Activated CD4-positive, CD25-positive, alpha-beta regulatory T cell treated with anti-CD3 and anti-CD28 coated beads, Interleukin-2, amount 50 U/mL, for 16 hours (primary cell): Measurements from ENCODE around the gene ATP1B3.
"Not testable (repeated sequence)": the region's sequence is repeated elsewhere in the genome, so short reads cannot be mapped to it uniquely, and the experiment has no call there.

ENCODE experiments used
- DNase-seq: peaks from one replicate; pipeline ENCODE4 v3.0.0-alpha.2; 2020; ENCODE audit warnings: low read depth, low spot score

ATP1B3 gene

GRCh38 chr3:141876381-141876890 is at the start of gene ATP1B3:
Gene ATP1B3, plus strand, starts transcription at chr3:141876643. Its CDS starts 159 bp downstream, at chr3:141876802.
- peak; percentile 63 for DNase-seq

- no peak for DNase-seq
These were observed 48.0 kb upstream of the ATP1B3 start for GRCh38 chr3:141828487-141828886.

GRCh38 chr3:141828890-141829289 is 47.6 kb upstream of the ATP1B3 start:
- no peak for DNase-seq

GRCh38 chr3:141830508-141830907 is 45.9 kb upstream of the ATP1B3 start:
- DNase-seq: no peak

- no peak for DNase-seq
These were observed 42.2 kb upstream of the ATP1B3 start for GRCh38 chr3:141834292-141834691.

GRCh38 chr3:141835557-141836229 is 40.8 kb upstream of the ATP1B3 start:
- DNase-seq: no peak

- no peak for DNase-seq
These were observed 37.1 kb upstream of the ATP1B3 start for GRCh38 chr3:141839389-141839788.

GRCh38 chr3:141840737-141841544 is 35.5 kb upstream of the ATP1B3 start:
- DNase-seq: no peak

- no peak for DNase-seq
These were observed 32.3 kb upstream of the ATP1B3 start for GRCh38 chr3:141844108-141844507.

GRCh38 chr3:141844812-141845211 is 31.6 kb upstream of the ATP1B3 start:
- no peak for DNase-seq

- DNase-seq: no peak
These were observed 30.9 kb upstream of the ATP1B3 start for GRCh38 chr3:141845407-141846049.

GRCh38 chr3:141846050-141846433 is 30.4 kb upstream of the ATP1B3 start:
- DNase-seq: no peak

- DNase-seq: not testable (repeated sequence)
These were observed 28.2 kb upstream of the ATP1B3 start for GRCh38 chr3:141848159-141848748.

- DNase-seq: no peak
These were observed 27.2 kb upstream of the ATP1B3 start for GRCh38 chr3:141849056-141849815.

- DNase-seq: no peak
These were observed 25.0 kb upstream of the ATP1B3 start for GRCh38 chr3:141851411-141851810.

GRCh38 chr3:141853081-141853601 is 23.3 kb upstream of the ATP1B3 start:
- DNase-seq: no peak

- DNase-seq: no peak
These were observed 22.7 kb upstream of the ATP1B3 start for GRCh38 chr3:141853629-141854168.

- DNase-seq: no peak
These were observed 21.8 kb upstream of the ATP1B3 start for GRCh38 chr3:141854599-141854998.

GRCh38 chr3:141858312-141858711 is 18.1 kb upstream of the ATP1B3 start:
- no peak for DNase-seq

- DNase-seq: no peak
These were observed 16.8 kb upstream of the ATP1B3 start for GRCh38 chr3:141859651-141860050.
